ENCODE measurements around the gene PHF5A.
A peak's percentile ranks its signal among the peaks of the same experiment; 100 is the strongest.

Gene PHF5A

GRCh38 chr22:41482319-41482935 is 13.9 kb upstream of the PHF5A start:
- no peak overlapping the region for H3K4me3 ChIP-seq (ENCODE audit: low read depth, low read length)
- DNase-seq (ENCODE audit: low read depth): peak; percentile 64
- no peak for TF ChIP-seq POLR2A (IDR thresholded peaks at IDR 0.05; ENCODE audit: extremely low read depth, insufficient read length)
- TF ChIP-seq, protein P1, sequence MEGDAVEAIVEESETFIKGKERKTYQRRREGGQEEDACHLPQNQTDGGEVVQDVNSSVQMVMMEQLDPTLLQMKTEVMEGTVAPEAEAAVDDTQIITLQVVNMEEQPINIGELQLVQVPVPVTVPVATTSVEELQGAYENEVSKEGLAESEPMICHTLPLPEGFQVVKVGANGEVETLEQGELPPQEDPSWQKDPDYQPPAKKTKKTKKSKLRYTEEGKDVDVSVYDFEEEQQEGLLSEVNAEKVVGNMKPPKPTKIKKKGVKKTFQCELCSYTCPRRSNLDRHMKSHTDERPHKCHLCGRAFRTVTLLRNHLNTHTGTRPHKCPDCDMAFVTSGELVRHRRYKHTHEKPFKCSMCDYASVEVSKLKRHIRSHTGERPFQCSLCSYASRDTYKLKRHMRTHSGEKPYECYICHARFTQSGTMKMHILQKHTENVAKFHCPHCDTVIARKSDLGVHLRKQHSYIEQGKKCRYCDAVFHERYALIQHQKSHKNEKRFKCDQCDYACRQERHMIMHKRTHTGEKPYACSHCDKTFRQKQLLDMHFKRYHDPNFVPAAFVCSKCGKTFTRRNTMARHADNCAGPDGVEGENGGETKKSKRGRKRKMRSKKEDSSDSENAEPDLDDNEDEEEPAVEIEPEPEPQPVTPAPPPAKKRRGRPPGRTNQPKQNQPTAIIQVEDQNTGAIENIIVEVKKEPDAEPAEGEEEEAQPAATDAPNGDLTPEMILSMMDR (IDR thresholded peaks at IDR 0.05; ENCODE audit: low read depth, low read length): no peak
- no peak for TF ChIP-seq MYC (IDR thresholded peaks at IDR 0.05; ENCODE audit: low read depth, low read length)
- TF ChIP-seq, protein P2, sequence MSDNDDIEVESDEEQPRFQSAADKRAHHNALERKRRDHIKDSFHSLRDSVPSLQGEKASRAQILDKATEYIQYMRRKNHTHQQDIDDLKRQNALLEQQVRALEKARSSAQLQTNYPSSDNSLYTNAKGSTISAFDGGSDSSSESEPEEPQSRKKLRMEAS (IDR thresholded peaks at IDR 0.05; ENCODE audit: low read depth, low read length): no peak

GRCh38 chr22:41481925-41482318 is 13.4 kb upstream of the PHF5A start:
- DNase-seq (ENCODE audit: low read depth): no peak
- TF ChIP-seq MYC (IDR thresholded peaks at IDR 0.05; ENCODE audit: low read depth, low read length) (no peak), POLR2A (IDR thresholded peaks at IDR 0.05; ENCODE audit: extremely low read depth, insufficient read length) (no peak)
- TF ChIP-seq, protein P1 (IDR thresholded peaks at IDR 0.05; ENCODE audit: low read depth, low read length): no peak
- TF ChIP-seq, protein P2 (IDR thresholded peaks at IDR 0.05; ENCODE audit: low read depth, low read length): no peak
- no peak overlapping the region for H3K4me3 ChIP-seq (ENCODE audit: low read depth, low read length)

DNA sequence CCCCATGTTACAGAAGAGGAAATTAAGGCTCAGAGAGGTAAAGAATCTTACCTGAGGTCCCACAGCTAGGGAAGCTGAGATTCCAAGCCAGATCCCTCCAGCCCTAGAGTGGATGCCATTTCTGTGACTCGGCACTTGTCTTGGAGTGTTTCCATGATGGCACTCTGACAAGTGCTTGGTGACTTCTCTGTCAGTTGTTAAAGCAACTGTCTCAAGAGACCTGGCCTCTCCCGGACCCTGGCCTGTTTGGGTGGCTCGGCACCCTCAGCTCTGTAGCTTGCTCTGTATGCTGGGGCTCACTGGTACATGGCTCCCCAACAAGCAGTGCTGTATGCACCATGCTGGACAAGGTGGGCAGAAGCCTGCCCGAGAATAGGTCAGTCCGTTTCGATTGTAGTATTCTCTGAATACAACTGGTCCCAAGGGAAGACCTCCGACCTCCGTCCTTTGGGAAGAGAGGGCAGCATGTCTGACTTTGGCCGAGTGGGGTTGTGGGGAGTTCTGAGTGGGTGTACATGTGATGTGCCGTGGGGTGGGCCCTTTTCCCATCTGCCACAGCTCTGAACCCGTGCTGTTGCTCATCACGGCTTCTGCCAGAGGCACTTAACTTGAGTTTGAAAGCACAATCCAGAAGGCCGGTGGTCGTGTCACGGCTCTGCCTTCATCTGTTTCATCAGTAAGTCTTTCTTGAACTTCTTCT is 12.8 kb upstream of the PHF5A start:
- DNase-seq (ENCODE audit: low read depth): no peak
- no peak overlapping the region for H3K4me3 ChIP-seq (ENCODE audit: low read depth, low read length)
- TF ChIP-seq MYC (IDR thresholded peaks at IDR 0.05; ENCODE audit: low read depth, low read length): no peak
- TF ChIP-seq, protein P1 (IDR thresholded peaks at IDR 0.05; ENCODE audit: low read depth, low read length): no peak
- TF ChIP-seq, protein P2 (IDR thresholded peaks at IDR 0.05; ENCODE audit: low read depth, low read length): no peak
- TF ChIP-seq POLR2A (IDR thresholded peaks at IDR 0.05; ENCODE audit: extremely low read depth, insufficient read length): no peak

GRCh38 chr22:41480397-41480735 is 11.9 kb upstream of the PHF5A start:
- TF ChIP-seq, protein P1 (IDR thresholded peaks at IDR 0.05; ENCODE audit: low read depth, low read length): no peak
- TF ChIP-seq MYC (IDR thresholded peaks at IDR 0.05; ENCODE audit: low read depth, low read length): no peak
- TF ChIP-seq, protein P2 (IDR thresholded peaks at IDR 0.05; ENCODE audit: low read depth, low read length): no peak
- no peak for TF ChIP-seq POLR2A (IDR thresholded peaks at IDR 0.05; ENCODE audit: extremely low read depth, insufficient read length)
- no peak for DNase-seq (ENCODE audit: low read depth)
- no peak overlapping the region for H3K4me3 ChIP-seq (ENCODE audit: low read depth, low read length)

GRCh38 chr22:41479671-41480396 is 11.3 kb upstream of the PHF5A start:
- TF ChIP-seq MYC (IDR thresholded peaks at IDR 0.05; ENCODE audit: low read depth, low read length) (no peak), POLR2A (IDR thresholded peaks at IDR 0.05; ENCODE audit: extremely low read depth, insufficient read length) (no peak)
- TF ChIP-seq, protein P1 (IDR thresholded peaks at IDR 0.05; ENCODE audit: low read depth, low read length): no peak
- TF ChIP-seq, protein P2 (IDR thresholded peaks at IDR 0.05; ENCODE audit: low read depth, low read length): no peak
- DNase-seq (ENCODE audit: low read depth): no peak
- no peak overlapping the region for H3K4me3 ChIP-seq (ENCODE audit: low read depth, low read length)
